Stimulated activated CD4-positive, alpha-beta T cell treated with anti-CD3 and anti-CD28 coated beads, Interleukin-1b, Interleukin-23, amount 100 ng/mL, for 48 hours (primary cell): ENCODE results near the gene ALX4.

Experiments
- DNase-seq: peaks from one replicate; pipeline ENCODE4 v3.0.0-alpha.2; 2020

The ALX4 gene

GRCh38 chr11:44335052-44335760 lies 25.3 kb upstream of the ALX4 start:
- no peak for DNase-seq

- no peak for DNase-seq
Observed at GRCh38 chr11:44334356-44335004, 24.5 kb upstream of the ALX4 start.

- DNase-seq, result no peak
Observed at GRCh38 chr11:44333271-44334218, 23.6 kb upstream of the ALX4 start.

DNA sequence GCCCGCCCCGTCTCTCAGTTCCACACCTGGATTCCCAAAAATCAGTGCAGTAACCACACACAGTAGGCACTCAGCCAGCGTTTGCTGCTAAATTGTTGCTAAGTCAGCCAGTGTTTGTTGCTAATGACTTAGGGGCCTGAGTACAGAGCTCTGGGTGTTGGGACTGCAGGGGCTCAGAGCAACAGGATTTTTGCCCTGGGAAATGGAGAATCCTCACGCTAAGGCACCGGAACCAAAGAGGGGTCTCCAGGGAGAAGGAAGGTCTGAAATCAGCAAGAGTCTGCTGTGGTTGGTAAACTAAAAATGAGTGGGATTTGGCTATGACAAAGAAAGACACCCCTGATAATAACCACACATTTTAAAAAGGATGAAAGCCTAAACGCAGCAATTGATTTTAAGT lies 22.7 kb upstream of the ALX4 start:
- DNase-seq, result no peak

GRCh38 chr11:44329472-44330230 lies 19.7 kb upstream of the ALX4 start:
- no peak for DNase-seq

DNA sequence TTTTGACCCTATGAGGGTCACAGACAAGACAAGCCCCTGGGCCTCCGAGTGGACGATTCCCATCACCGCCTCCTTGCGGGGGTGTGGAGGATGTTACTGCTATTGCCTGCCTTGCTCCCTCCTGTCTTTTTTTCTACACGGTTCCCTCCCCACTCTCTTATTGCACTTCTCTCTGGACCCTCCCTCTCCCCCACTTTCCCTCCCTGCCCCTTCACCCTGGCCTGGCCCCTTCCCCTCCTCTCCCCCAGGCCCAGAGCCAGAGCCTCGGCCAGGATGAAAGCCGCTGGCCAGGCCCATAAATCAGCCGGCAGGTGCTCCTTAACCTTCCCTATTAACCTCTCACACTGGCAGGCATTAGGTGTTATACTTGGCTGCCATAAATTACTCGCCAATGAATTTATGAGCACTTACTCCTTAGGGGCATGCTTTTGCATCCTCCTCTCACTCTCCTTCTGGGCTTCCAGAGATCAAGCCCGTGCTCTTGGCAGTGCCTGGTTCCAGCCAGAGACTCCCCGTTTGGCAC lies 18.3 kb upstream of the ALX4 start:
- no peak for DNase-seq

DNA sequence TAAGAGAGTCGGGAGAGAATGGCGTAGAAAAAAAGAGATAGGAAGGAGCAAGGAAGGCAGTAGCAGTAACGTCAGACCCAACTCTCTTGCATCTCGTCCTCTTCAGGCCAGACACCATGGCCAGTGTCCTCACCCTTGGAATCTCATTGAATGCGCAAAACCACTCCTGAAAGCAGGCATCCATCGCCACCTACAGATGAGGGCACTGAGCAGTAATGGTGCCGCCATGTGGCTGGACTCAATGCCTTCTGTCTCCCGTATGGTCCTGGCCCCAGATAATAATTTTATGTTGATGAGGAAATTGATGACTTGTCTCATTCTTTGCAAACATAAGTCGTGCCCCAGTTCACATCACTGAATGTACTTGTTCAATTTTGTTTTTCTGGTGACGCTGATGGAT lies 17.8 kb upstream of the ALX4 start:
- no peak for DNase-seq

DNA sequence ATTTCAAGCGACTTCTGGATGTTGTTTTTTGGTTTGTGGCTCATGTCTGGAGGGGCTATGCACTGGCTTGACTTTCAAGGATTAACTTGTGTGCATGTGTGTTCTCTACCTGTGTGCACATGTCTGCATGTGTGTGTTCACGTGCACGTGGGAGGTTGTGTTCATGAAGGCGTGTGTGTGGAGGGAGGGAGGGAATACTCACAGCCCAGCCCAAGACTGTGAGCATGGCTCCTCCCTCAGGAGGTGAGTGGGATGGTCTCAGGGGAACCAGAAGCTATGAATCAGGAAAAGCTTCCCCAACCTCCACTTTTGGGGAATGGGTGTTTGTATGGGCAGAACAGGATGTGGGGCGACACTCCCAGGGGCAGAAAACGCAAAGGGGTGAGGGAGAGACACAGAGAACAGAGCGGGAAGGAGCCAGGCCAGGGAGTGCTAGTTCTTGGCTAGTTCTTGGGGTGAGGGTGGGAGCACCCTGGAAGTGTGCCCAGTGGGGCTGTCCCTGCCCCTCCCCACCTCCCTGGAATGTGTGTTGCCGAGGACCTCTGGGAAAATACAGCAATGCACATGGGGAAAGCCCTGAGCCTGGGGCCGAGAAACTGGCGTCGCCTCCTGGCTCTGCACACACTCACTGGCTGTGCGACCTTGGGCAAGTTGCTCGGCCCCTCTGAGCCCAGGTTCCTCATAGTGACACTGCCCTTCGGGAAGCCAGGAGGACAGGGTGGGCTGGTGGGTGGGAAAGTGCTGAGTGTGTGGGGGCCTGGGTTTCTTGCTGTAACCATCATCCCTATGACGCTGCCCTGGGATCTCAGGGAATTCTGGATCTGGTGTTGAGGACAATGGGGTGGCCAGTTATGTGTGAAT lies 16.9 kb upstream of the ALX4 start:
- DNase-seq, result no peak

GRCh38 chr11:44325698-44326097 lies 15.8 kb upstream of the ALX4 start:
- no peak for DNase-seq

- DNase-seq, result no peak
Observed at GRCh38 chr11:44324749-44325525, 15.0 kb upstream of the ALX4 start.

DNA sequence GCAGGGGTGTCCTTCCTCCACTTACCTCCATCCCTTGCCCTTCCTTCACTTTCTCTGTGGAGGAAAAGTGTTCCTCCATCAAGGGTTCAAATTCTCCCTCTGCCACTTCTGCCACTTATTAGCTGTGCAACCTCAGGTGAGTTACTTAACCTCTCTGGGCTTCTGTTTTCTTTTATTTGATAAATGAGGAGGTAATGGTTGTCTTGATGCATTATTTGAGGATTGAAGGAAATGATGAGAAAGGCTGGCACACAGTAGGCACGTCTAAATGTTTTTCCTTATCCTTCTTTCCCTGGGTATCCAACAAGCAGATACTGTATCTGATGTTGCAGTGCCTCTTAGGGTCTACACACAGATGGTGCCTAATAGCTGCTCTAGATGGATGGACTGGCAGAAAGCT lies 14.3 kb upstream of the ALX4 start:
- no peak for DNase-seq

GRCh38 chr11:44322243-44322642 lies 12.3 kb upstream of the ALX4 start:
- no peak for DNase-seq

DNA sequence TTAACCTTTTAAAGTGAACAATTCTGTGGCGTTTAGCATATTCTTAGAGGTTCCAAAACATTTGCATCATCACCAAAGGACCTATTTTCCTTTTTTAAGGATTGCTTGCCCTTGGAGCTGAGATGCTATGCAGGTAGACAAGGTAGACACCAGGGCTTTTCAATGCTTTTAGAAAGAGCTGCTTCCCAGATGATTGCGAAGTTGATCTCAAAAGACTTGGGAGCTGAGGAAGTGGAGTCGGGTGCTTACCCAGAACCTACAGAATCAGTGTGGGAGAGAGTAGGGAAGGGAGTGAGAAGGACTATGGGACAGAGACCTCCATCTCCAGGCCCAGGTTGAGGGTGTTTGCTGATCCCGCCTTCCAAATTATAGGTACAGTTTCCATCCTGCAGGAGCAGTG lies 11.1 kb upstream of the ALX4 start:
- DNase-seq, result no peak

DNA sequence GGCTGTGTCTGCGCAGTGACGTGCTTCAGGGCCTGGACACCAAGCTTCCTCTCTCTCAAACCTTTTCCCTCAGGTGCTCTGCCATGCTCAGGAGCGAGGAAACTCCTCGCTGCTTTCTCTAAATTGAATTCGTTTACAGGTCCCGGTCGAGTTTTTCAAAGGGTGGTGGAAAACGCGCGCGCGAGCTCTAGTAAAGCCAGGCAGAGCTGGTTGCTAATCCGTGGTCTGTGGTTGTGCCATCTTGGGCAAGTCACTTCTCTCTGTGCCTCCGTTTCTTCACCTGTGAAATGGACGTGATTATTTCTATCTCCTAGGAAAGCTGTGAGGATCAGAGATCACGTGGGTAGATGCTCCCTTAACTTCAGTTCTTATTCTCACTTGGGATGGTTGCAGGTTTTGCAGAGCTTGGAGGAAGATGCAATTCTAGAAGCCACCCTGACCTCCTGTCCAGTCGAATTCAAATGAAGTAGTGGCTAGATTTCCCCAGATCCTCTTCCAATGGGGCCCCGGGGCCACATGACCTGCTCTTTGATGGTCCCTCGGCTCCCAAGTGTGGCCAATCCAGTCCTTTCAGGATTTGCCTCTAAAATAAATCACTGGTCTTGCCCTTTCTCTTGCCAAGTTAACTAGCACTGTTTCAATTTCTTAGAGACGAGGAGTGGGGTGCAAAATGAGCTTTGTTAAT lies 10.5 kb upstream of the ALX4 start:
- no peak for DNase-seq

GRCh38 chr11:44319552-44320288 lies 9.8 kb upstream of the ALX4 start:
- no peak for DNase-seq

GRCh38 chr11:44319170-44319551 lies 9.2 kb upstream of the ALX4 start:
- DNase-seq, result no peak

DNA sequence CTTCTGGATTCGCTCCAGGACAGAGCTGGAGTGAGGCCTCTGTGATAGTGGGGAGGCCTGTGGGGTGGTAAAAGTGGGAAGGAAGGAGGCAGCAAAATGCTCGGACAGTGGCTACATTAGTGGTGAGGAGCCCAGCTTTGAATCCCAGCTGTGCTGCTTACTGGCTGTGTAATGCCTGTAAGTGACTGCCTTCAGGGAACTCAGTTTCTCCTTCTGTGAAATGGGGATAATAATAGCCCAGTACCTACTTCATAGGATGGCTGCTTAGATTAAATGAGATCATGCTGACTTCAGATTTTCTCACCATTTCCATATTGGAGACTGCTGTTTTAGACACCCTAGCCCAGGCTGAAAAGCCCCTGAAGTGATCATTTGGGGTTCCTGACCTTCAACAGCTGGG lies 8.4 kb upstream of the ALX4 start:
- no peak for DNase-seq

DNA sequence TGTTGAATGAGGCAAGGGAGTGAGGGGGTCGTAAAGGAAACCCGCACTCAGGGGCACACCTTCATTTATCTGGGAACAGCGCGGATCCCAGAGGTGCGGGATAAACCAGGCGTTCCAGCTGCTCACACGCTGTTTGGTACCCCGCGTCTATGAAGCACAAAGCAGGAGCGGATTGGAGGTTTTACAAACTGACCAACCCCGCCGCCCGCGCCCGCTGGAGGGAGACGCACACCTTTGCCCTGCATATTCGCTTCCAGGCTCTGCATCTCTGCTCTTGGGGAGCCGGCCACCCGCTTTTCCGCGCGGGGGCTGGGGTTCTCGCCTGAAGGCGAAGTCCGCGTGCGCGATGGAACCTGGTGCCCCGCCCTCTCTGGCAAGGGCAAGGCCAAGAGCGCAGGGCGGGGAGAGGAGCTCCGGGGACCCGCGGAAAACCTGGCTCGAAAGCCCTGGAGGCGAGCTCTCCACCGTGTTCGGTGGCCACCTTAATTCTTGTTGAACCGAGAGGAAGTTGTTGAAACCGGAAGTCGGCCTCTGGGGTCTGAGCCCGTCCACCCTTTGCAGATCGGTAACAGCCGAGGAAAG lies 6.8 kb upstream of the ALX4 start:
- no peak for DNase-seq
